Peyer's patch (tissue), 4 donors: Measurements from ENCODE around the gene SLC16A3. TPM values are rescaled to one million over a fixed set of nuclear protein-coding genes. Genes with fewer than 3 reads are reported as not detected.

Experiments
- DNase-seq, 3 donors: peaks; one replicate each; pipeline ENCODE4 v3.0.0-alpha.2; 2017 to 2019
- H3K27ac ChIP-seq, 4 donors: fragments of 200-600 bp; sonication (generic); one replicate each; pipeline ENCODE4 v1.5.1; 2016 to 2019
- H3K27me3 ChIP-seq, 2 donors: fragments of 200-600 bp; sonication (generic); one replicate each; pipeline ENCODE4 v1.5.1; 2019
- H3K36me3 ChIP-seq, 3 donors: fragments of 200-600 bp; sonication (generic); one replicate each; pipeline ENCODE4 v1.5.1; 2016 to 2019
- H3K4me1 ChIP-seq, 4 donors: fragments of 200-600 bp; sonication (generic); one replicate each; pipeline ENCODE4 v1.5.1; 2016 to 2019
- H3K4me3 ChIP-seq, 4 donors: fragments of 200-600 bp; sonication (generic); 1 replicate in 3 of 4; 2 replicates in 1 of 4; pipeline ENCODE4 v1.5.1; 2016 to 2019; ENCODE audit warnings: mild to moderate bottlenecking in 1 of 4
- H3K9me3 ChIP-seq, 4 donors: fragments of 200-600 bp; sonication (generic); one replicate each; pipeline ENCODE4 v1.5.1; 2016 to 2019; ENCODE audit warnings: mild to moderate bottlenecking in 1 of 4
- CTCF ChIP-seq, 6 experiments: fragments of 450-650 bp in 4 of 6; fragments of 200-600 bp in 2 of 6; sonication (generic) in 1 of 6; IDR thresholded peaks; one replicate each; pipeline ENCODE4 v1.5.1; 2017 to 2019; ENCODE audit warnings: antibody characterized with exemption in 6 of 6, mild to moderate bottlenecking in 3 of 6, moderate library complexity in 1 of 6
- POLR2A ChIP-seq, 2 donors: fragments of 450-650 bp; IDR thresholded peaks; one replicate each; pipeline ENCODE4 v1.5.1; 2017; ENCODE audit warnings: antibody characterized with exemption in 2 of 2, mild to moderate bottlenecking in 2 of 2, moderate library complexity in 2 of 2
- total RNA-seq, 4 donors: library from RNA; depleted of rRNA; stranded (reverse); fragments of >200 nt; gene quantifications; one replicate each; pipeline ENCODE4 v1.1.0, GENCODE V29; 2016

The SLC16A3 gene
- total RNA-seq, 4 donors from 2014 or later: 18.9 to 55.0 (median 35.3) TPM

DNA sequence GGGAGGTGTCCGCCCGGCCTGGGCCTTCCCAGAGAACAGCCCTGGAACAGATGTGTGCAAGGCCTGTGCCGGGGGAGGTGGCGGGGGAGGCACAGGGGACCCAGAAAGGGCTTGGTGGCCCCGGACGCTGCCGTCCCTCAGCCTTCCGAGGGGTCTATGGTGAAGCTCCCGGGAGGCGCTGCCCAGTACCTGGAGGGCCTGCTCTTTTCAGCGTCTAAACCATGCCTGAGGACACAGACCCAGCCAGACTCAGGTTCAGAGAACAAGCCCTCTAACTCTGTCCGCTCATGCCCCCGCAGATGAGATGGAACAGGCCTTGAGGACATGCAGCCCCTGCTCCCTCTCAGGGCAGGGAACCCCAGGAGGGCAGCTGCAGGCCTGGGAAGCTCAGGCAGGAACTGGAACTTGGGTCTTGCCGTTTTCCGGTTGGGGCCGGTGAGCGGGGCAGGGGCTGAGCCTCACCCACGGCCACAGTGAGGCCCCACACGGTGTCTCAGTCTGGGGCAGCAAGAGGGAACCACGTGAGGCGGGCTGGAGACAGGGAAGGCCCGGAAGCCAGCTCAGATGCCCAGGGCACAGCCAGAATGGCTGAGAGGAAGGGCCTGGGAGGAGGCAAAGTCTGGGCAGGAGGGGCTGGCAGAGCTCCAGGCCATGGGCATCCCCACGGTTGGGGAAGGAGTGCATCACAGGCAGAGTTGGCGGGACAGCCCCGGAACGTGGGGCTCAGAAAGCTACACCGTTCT, 12.5 kb downstream of the SLC16A3 start:
- Histone ChIP-seq H3K27me3 (no peaks in the 10 kb centered on the region), H3K36me3 (peaks cover 0 to 66% (median 0%) of the 10 kb centered on the region in 3 donors), H3K27ac (peak overlapping the region; percentile 48 to 79 (median 68)), H3K4me1 (peaks cover 3 to 91% (median 35%) of the 10 kb centered on the region in 4 donors), H3K4me3 (no peak overlapping the region), H3K9me3 (no peaks in the 10 kb centered on the region)
- TF ChIP-seq CTCF (IDR thresholded peaks at IDR 0.05): no peak
- TF ChIP-seq POLR2A (IDR thresholded peaks at IDR 0.05): no peak
- DNase-seq: peak; percentile 50 to 81 (median 75)

- Histone ChIP-seq H3K4me3 (no peak overlapping the region), H3K4me1 (peaks cover 3 to 91% (median 31%) of the 10 kb centered on the region in 4 donors), H3K27ac (peak overlapping the region; percentile 48 to 79 (median 68)), H3K9me3 (no peaks in the 10 kb centered on the region), H3K36me3 (peaks cover 0 to 70% (median 0%) of the 10 kb centered on the region in 3 donors), H3K27me3 (no peaks in the 10 kb centered on the region)
- no peak for DNase-seq
- TF ChIP-seq CTCF (IDR thresholded peaks at IDR 0.05): no peak
- no peak for TF ChIP-seq POLR2A (IDR thresholded peaks at IDR 0.05)
Measured at GRCh38 chr17:82241926-82242697, 13.3 kb downstream of the SLC16A3 start.

GRCh38 chr17:82242698-82242976, 13.8 kb downstream of the SLC16A3 start:
- no peaks in the 10 kb centered on the region for H3K9me3 ChIP-seq
- peaks cover 3 to 92% (median 31%) of the 10 kb centered on the region in 4 donors for H3K4me1 ChIP-seq
- peak overlapping the region in 3 of 4 donors; percentile 61 to 79 (median 74) for H3K27ac ChIP-seq
- H3K4me3 ChIP-seq: no peak overlapping the region
- peaks cover 0 to 70% (median 0%) of the 10 kb centered on the region in 3 donors for H3K36me3 ChIP-seq
- no peak for DNase-seq
- TF ChIP-seq CTCF (IDR thresholded peaks at IDR 0.05) (no peak), POLR2A (IDR thresholded peaks at IDR 0.05) (no peak)
- no peaks in the 10 kb centered on the region for H3K27me3 ChIP-seq

DNA sequence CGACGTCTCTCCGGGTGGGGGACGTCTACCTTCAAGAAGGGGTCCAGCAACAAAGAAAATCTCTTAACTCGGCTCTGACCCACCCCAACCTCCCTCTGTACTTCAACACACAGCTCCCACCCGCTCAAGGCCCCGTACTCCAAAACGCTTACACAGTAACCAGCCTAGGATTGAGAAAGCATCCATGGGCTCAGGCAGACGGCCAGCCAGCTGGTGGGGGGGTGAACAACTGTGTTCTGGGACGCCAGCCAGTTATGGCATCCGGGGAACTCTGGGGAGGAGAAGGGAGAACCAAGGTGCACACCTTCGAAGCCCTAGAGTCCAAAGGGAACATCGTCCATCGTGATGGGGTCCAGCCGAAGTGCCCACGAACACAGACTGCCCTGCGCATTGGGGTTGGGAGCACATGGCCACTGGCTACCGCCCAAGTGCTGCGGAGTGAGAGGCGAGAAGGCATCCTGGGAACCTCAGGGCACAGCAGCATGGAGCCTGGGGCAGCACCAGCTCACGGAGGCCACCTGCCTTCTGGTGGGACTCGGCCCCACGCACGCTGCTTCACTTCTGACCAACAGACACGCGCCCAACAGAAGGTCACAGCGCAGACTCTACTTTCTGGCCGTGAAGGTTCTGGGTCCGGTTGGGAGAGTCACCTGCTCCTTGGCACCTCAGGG, 14.3 kb downstream of the SLC16A3 start:
- TF ChIP-seq POLR2A (IDR thresholded peaks at IDR 0.05): no peak
- no peak for TF ChIP-seq CTCF (IDR thresholded peaks at IDR 0.05)
- H3K4me1 ChIP-seq: peaks cover 3 to 92% (median 27%) of the 10 kb centered on the region in 4 donors
- H3K4me3 ChIP-seq: no peak overlapping the region
- no peaks in the 10 kb centered on the region for H3K9me3 ChIP-seq
- DNase-seq: no peak
- H3K36me3 ChIP-seq: peaks cover 0 to 70% (median 0%) of the 10 kb centered on the region in 3 donors
- H3K27ac ChIP-seq: peak overlapping the region in 3 of 4 donors; percentile 61 to 79 (median 74)
- no peaks in the 10 kb centered on the region for H3K27me3 ChIP-seq

DNA sequence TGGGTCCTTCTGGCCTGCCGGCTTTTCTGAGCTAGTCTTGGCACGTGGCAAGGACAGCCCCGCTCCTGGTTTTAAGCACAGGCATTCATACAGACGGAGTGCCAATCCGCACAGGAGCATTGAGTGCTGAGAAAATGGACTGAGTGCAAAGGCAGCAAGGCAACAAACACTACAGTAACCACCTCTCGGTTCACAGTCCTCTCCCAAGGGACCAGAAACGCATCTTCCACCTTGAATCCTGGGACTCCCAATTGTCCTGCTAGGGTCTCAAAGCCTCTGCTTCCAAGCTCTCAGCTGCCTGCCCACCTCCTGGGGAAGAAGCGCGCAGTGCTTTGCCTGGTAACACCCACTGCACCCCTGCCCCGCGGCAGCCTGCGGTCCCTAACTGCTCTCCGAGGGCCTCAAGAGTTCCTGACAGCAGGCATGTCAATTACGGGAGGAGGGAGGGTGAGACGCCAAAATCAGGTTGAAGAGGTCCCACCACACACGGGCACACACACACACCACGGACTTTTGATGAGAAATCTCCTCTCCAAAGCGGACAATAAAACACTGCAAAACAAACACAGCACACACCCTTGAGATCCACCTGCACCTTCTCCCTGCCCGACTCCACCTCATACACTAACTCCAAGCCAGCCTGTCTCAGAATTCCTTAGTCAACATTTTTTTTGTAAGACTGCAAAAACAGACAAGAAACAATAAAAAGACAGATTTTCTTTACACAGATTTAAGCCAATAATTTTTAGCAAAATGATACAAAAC, 15.0 kb downstream of the SLC16A3 start:
- no peak for TF ChIP-seq POLR2A (IDR thresholded peaks at IDR 0.05)
- no peaks in the 10 kb centered on the region for H3K27me3 ChIP-seq
- no peak for DNase-seq
- H3K4me3 ChIP-seq: no peak overlapping the region
- H3K36me3 ChIP-seq: peaks cover 0 to 77% (median 0%) of the 10 kb centered on the region in 3 donors
- H3K9me3 ChIP-seq: no peaks in the 10 kb centered on the region
- H3K4me1 ChIP-seq: peaks cover 3 to 87% (median 21%) of the 10 kb centered on the region in 4 donors
- H3K27ac ChIP-seq: peak overlapping the region in 1 of 4 donors; percentile 74
